ENCODE data around the gene LSS.

DNA sequence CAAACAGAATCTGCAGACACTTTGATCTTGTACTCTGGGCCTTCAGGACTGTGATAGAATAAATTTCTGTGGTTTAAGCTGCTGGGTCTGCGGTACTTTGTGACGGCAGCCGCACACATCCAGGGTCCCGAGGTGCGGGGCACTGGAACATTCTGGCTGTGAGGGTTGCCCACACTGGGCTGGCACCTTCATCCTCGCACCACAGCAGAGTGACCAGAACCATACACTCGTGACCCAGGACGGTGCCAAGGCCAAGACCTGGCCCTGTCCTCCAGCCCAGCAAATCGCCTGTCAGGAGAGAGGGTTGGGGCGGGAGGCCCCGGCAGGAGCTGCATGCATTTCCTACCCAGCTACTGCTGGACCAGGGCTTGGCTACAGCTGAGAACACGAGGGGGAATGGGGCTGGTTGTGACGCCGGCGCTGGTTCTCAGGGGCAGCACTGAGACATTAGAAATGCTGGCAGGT lies 70.6 kb downstream of the LSS start:
- TF ChIP-seq, protein P1, sequence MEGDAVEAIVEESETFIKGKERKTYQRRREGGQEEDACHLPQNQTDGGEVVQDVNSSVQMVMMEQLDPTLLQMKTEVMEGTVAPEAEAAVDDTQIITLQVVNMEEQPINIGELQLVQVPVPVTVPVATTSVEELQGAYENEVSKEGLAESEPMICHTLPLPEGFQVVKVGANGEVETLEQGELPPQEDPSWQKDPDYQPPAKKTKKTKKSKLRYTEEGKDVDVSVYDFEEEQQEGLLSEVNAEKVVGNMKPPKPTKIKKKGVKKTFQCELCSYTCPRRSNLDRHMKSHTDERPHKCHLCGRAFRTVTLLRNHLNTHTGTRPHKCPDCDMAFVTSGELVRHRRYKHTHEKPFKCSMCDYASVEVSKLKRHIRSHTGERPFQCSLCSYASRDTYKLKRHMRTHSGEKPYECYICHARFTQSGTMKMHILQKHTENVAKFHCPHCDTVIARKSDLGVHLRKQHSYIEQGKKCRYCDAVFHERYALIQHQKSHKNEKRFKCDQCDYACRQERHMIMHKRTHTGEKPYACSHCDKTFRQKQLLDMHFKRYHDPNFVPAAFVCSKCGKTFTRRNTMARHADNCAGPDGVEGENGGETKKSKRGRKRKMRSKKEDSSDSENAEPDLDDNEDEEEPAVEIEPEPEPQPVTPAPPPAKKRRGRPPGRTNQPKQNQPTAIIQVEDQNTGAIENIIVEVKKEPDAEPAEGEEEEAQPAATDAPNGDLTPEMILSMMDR (conservative IDR thresholded peaks at IDR 0.05; ENCODE audit: low read depth in 2 of 2), result no peak
- TF ChIP-seq EZH2 (IDR thresholded peaks at IDR 0.05; ENCODE audit: low read depth, unreplicated experiment) (no peak), JUNB (IDR thresholded peaks at IDR 0.05; ENCODE audit: unreplicated experiment) (no peak), EZH2phosphoT487 (IDR thresholded peaks at IDR 0.05; ENCODE audit: unreplicated experiment) (no peak), CREB1 (CRISPR knock-in tag; IDR thresholded peaks at IDR 0.05; ENCODE audit: low read depth) (no peak)
